Left lung (tissue), 10 donors: Measurements from ENCODE around the gene KRT71. TPM values are rescaled to one million over a fixed set of nuclear protein-coding genes. Genes with fewer than 3 reads are reported as not detected.
A peak's percentile ranks its signal among the peaks of the same experiment; 100 is the strongest.

Experiments used
- ATAC-seq: fragments of 200-7000 bp; cut with Tn5 transposase; one replicate; pipeline ENCODE4 v1.9.1; 2020; ENCODE audit warnings: moderate library complexity
- DNase-seq, 4 donors: peaks; one replicate each; pipeline ENCODE4 v3.0.0-alpha.2; 2013 to 2020
- H3K27ac ChIP-seq, 2 donors: fragments of 200-600 bp; sonication (generic) in 1 of 2; one replicate each; pipeline versions ENCODE4 v1.5.0 to v1.8.0; 2020 to 2021
- H3K27me3 ChIP-seq, 2 donors: fragments of 200-600 bp; sonication (generic) in 1 of 2; one replicate each; pipeline versions ENCODE4 v1.5.0 to v1.8.0; 2020 to 2021
- H3K36me3 ChIP-seq, 2 donors: fragments of 200-600 bp; sonication (generic) in 1 of 2; one replicate each; pipeline versions ENCODE4 v1.5.0 to v1.8.0; 2020 to 2021
- H3K4me1 ChIP-seq, 2 donors: fragments of 200-600 bp; one replicate each; pipeline ENCODE4 v1.8.0; 2021
- H3K4me3 ChIP-seq, 2 donors: fragments of 200-600 bp; sonication (generic) in 1 of 2; one replicate each; pipeline versions ENCODE4 v1.5.0 to v1.8.0; 2020 to 2021; ENCODE audit warnings: mild to moderate bottlenecking in 1 of 2
- H3K9me3 ChIP-seq, 2 donors: fragments of 200-600 bp; sonication (generic) in 1 of 2; one replicate each; pipeline versions ENCODE4 v1.5.0 to v1.8.0; 2020 to 2021
- CTCF ChIP-seq, 2 donors: fragments of 200-600 bp; sonication (generic) in 1 of 2; IDR thresholded peaks; one replicate each; pipeline versions ENCODE4 v1.5.0 to v1.8.0; 2021; ENCODE audit warnings: antibody characterized with exemption in 2 of 2
- intact Hi-C, 2 donors: fragments of 100-400 bp; cut with DNase I; formaldehyde crosslinking; loops; one replicate each; pipeline versions ENCODE4 v1.11.2 to v1.14.2; 2022
- polyA plus RNA-seq, 6 donors: library from polyadenylated mRNA; unstranded; fragments of 120-200 nt; gene quantifications; one replicate each; pipeline ENCODE4 v1.2.1, GENCODE V29; 2013; ENCODE audit not compliant: insufficient read length in 6 of 6
- total RNA-seq, 2 donors: library from RNA; stranded (reverse); fragmentation: NEBNext Ultra II Directional; extraction: Animal tissue kit (Norgen Biotek cat#: 25700); gene quantifications; one replicate each; pipeline ENCODE4 v1.2.1, GENCODE V29; 2021
- donor health status: DM: no; HTN: yes; CAD: no.
- donor health status: DM: no; HTN: no; CAD: no.

KRT71 gene
- total and polyA plus RNA-seq, 8 donors: 0.10 to 0.18 (median 0.15) TPM; not detected in 4

GRCh38 chr12:52551216-52551865 lies 1.6 kb downstream of the KRT71 start:
- Histone ChIP-seq H3K4me3 (no peak overlapping the region), H3K4me1 (no peaks in the 10 kb centered on the region), H3K27me3 (peaks cover 6 to 79% of the 10 kb centered on the region in 2 donors), H3K27ac (no peak overlapping the region), H3K9me3 (no peaks in the 10 kb centered on the region), H3K36me3 (no peaks in the 10 kb centered on the region)
- intact Hi-C loops: no loop called here
- TF ChIP-seq CTCF (IDR thresholded peaks at IDR 0.05): no peak
- no peak for ATAC-seq
- peak in 1 of 4 donors; percentile 35 for DNase-seq

- DNase-seq (no peak), ATAC-seq (no peak)
- no peak overlapping the region for H3K27ac ChIP-seq
- intact Hi-C loops: no loop called here
- H3K36me3 ChIP-seq: no peaks in the 10 kb centered on the region
- H3K4me1 ChIP-seq: no peaks in the 10 kb centered on the region
- H3K9me3 ChIP-seq: no peaks in the 10 kb centered on the region
- no peak for TF ChIP-seq CTCF (IDR thresholded peaks at IDR 0.05)
- H3K4me3 ChIP-seq: no peak overlapping the region
- H3K27me3 ChIP-seq: peaks cover 0 to 63% of the 10 kb centered on the region in 2 donors
Measured at GRCh38 chr12:52546126-52546525, 6.8 kb downstream of the KRT71 start.

- DNase-seq: no peak
- intact Hi-C loops: no loop called here
- no peaks in the 10 kb centered on the region for H3K4me1 ChIP-seq
- H3K27ac ChIP-seq: no peak overlapping the region
- ATAC-seq: no peak
- TF ChIP-seq CTCF (IDR thresholded peaks at IDR 0.05): no peak
- H3K27me3 ChIP-seq: peaks cover 0 to 53% of the 10 kb centered on the region in 2 donors
- H3K36me3 ChIP-seq: no peaks in the 10 kb centered on the region
- H3K9me3 ChIP-seq: no peaks in the 10 kb centered on the region
- no peak overlapping the region for H3K4me3 ChIP-seq
Measured at GRCh38 chr12:52543985-52544883, 8.7 kb downstream of the KRT71 start.

- no peaks in the 10 kb centered on the region for H3K9me3 ChIP-seq
- DNase-seq: no peak
- no peak overlapping the region for H3K27ac ChIP-seq
- no peaks in the 10 kb centered on the region for H3K36me3 ChIP-seq
- no peak overlapping the region for H3K4me3 ChIP-seq
- H3K4me1 ChIP-seq: no peaks in the 10 kb centered on the region
- TF ChIP-seq CTCF (IDR thresholded peaks at IDR 0.05): no peak
- no peak for ATAC-seq
- intact Hi-C loops: no loop called here
- peaks cover 0 to 40% of the 10 kb centered on the region in 2 donors for H3K27me3 ChIP-seq
Measured at GRCh38 chr12:52542785-52543318, 10.1 kb downstream of the KRT71 start.

GRCh38 chr12:52542157-52542556 lies 10.8 kb downstream of the KRT71 start:
- H3K4me3 ChIP-seq: no peak overlapping the region
- H3K4me1 ChIP-seq: no peaks in the 10 kb centered on the region
- intact Hi-C loops: no loop called here
- H3K36me3 ChIP-seq: no peaks in the 10 kb centered on the region
- no peaks in the 10 kb centered on the region for H3K9me3 ChIP-seq
- no peak for DNase-seq
- H3K27ac ChIP-seq: no peak overlapping the region
- no peak for TF ChIP-seq CTCF (IDR thresholded peaks at IDR 0.05)
- peaks cover 0 to 33% of the 10 kb centered on the region in 2 donors for H3K27me3 ChIP-seq
- no peak for ATAC-seq
